ENCODE measurements around the gene SLC52A3.
"Not testable (repeated sequence)": the region's sequence is repeated elsewhere in the genome, so short reads cannot be mapped to it uniquely, and the experiment has no call there.

Gene SLC52A3

GRCh38 chr20:801678-802077, 33.4 kb upstream of the SLC52A3 start:
- ChIA-PET CTCF (no interaction called here), POLR2A (no interaction called here)
- TF ChIP-seq FOXK2 (IDR thresholded peaks at IDR 0.05) (no peak), HDGF (IDR thresholded peaks at IDR 0.05; ENCODE audit: borderline replicate concordance) (no peak), SUZ12 (IDR thresholded peaks at IDR 0.05) (no peak), BHLHE40 (IDR thresholded peaks at IDR 0.05; ENCODE audit: borderline replicate concordance) (no peak), TARDBP (IDR thresholded peaks at IDR 0.05) (no peak), FOXA1 (IDR thresholded peaks at IDR 0.05) (no peak)

DNA sequence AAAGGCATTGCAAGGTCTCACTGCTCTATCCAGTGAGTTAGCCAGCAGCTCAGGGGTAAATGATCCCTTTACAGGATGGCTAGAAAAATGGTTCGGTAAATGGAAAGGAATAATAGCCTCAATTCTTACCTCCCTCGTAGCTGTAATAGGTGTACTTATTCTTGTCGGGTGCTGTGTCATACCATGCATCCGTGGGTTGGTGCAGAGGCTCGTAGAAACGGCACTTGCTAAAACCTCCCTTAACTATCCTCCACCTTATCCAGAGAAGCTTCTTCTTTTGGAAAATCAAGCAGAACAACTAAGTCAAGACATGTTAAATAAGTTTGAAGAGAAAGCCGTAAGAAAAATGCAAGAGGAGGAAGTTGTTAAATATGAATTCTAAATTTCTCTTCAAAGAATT, 31.7 kb upstream of the SLC52A3 start:
- CTCF ChIA-PET; POLR2A ChIA-PET; DNase-seq (ENCODE audit: extremely low spot score): not testable (repeated sequence)

More at GRCh38 chr20:801678-802077, 33.4 kb upstream of the SLC52A3 start:
- DNase-seq (ENCODE audit: extremely low spot score): no peak

GRCh38 chr20:798746-799145, 30.4 kb upstream of the SLC52A3 start:
- POLR2A ChIA-PET; DNase-seq (ENCODE audit: extremely low spot score); CTCF ChIA-PET: not testable (repeated sequence)

- POLR2A ChIA-PET: no interaction called here
- TF ChIP-seq ZNF384 (IDR thresholded peaks at IDR 0.05) (no peak), CTBP1 (IDR thresholded peaks at IDR 0.05; ENCODE audit: borderline replicate concordance) (no peak), L3MBTL2 (conservative IDR thresholded peaks at IDR 0.05) (no peak), NFRKB (IDR thresholded peaks at IDR 0.05) (no peak), BHLHE40 (IDR thresholded peaks at IDR 0.05; ENCODE audit: borderline replicate concordance) (no peak), TARDBP (IDR thresholded peaks at IDR 0.05) (no peak), HDGF (IDR thresholded peaks at IDR 0.05; ENCODE audit: borderline replicate concordance) (no peak), PKNOX1 (IDR thresholded peaks at IDR 0.05) (no peak), FOXK2 (IDR thresholded peaks at IDR 0.05) (no peak), ELF4 (IDR thresholded peaks at IDR 0.05) (no peak), FOXA1 (IDR thresholded peaks at IDR 0.05) (no peak), SUZ12 (IDR thresholded peaks at IDR 0.05) (no peak)
- CTCF ChIA-PET: no interaction called here
- DNase-seq (ENCODE audit: extremely low spot score): no peak
Measured at GRCh38 chr20:796921-797320, 28.6 kb upstream of the SLC52A3 start.

DNA sequence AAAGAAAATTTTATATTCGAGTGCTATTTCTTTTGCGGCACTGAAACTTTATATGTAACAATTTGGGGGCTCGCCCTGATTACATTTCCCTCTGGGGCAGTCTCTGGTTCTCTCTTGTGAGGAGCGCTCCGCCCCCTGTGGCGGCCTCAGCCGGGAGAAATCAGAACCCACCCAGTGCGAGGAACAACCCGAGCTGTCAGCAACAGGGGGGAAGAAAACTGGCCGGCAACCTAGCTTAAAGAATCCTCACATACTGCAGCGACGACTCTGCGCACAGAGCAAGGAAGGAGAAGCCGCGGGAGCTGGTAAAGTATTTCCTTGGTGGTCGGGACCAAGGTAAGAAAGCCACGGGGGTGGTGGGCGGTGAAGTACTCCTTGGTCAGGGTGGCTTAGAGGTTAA, 23.9 kb upstream of the SLC52A3 start:
- no peak for DNase-seq (ENCODE audit: extremely low spot score)
- POLR2A ChIA-PET: no interaction called here
- TF ChIP-seq NFRKB (IDR thresholded peaks at IDR 0.05) (no peak), FOXM1 (IDR thresholded peaks at IDR 0.05; ENCODE audit: borderline replicate concordance) (no peak), ARNT (IDR thresholded peaks at IDR 0.05) (no peak), L3MBTL2 (conservative IDR thresholded peaks at IDR 0.05) (no peak), LEF1 (IDR thresholded peaks at IDR 0.05; ENCODE audit: borderline replicate concordance) (no peak), TARDBP (IDR thresholded peaks at IDR 0.05) (no peak), FOXK2 (IDR thresholded peaks at IDR 0.05) (no peak), BHLHE40 (IDR thresholded peaks at IDR 0.05; ENCODE audit: borderline replicate concordance) (no peak), CTBP1 (IDR thresholded peaks at IDR 0.05; ENCODE audit: borderline replicate concordance) (no peak), ZNF384 (IDR thresholded peaks at IDR 0.05) (no peak)
- CTCF ChIA-PET: no interaction called here

DNA sequence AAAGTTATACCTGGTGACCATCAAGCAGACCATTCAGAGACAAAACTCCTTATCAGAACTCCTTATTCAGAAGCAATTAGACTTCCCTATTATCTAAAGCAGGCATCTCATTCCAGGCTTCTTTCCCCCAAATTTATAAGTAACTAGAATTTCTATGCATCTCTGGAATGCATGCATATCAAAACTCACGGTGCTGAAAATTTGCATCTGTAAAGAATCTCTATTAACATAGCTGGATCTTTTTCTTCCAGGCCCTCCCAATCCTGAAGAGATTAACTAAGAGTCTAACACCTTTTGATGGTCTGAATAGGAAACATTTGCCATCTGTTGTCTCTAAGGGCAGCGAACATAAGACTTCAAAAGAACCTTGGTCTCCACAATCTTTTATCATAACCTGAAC, 22.8 kb upstream of the SLC52A3 start:
- CTCF ChIA-PET: interaction anchor here (1.0 kb wide), 1 partner anchor 28 kb away, joined by 3 read pairs; no protein-coding TSS in a partner anchor
- TF ChIP-seq FOXA1 (IDR thresholded peaks at IDR 0.05): no peak
- no peak for TF ChIP-seq ELF4 (IDR thresholded peaks at IDR 0.05)
- TF ChIP-seq SUZ12 (IDR thresholded peaks at IDR 0.05): no peak
- no peak for TF ChIP-seq NFRKB (IDR thresholded peaks at IDR 0.05)
- no peak for TF ChIP-seq TARDBP (IDR thresholded peaks at IDR 0.05)
- no peak for TF ChIP-seq FOXM1 (IDR thresholded peaks at IDR 0.05; ENCODE audit: borderline replicate concordance)
- TF ChIP-seq HDGF (IDR thresholded peaks at IDR 0.05; ENCODE audit: borderline replicate concordance): no peak
- no peak for TF ChIP-seq BHLHE40 (IDR thresholded peaks at IDR 0.05; ENCODE audit: borderline replicate concordance)
- no peak for TF ChIP-seq PKNOX1 (IDR thresholded peaks at IDR 0.05)
- no peak for TF ChIP-seq ZNF384 (IDR thresholded peaks at IDR 0.05)
- no peak for TF ChIP-seq FOXK2 (IDR thresholded peaks at IDR 0.05)
- DNase-seq (ENCODE audit: extremely low spot score): no peak
- POLR2A ChIA-PET: no interaction called here

DNA sequence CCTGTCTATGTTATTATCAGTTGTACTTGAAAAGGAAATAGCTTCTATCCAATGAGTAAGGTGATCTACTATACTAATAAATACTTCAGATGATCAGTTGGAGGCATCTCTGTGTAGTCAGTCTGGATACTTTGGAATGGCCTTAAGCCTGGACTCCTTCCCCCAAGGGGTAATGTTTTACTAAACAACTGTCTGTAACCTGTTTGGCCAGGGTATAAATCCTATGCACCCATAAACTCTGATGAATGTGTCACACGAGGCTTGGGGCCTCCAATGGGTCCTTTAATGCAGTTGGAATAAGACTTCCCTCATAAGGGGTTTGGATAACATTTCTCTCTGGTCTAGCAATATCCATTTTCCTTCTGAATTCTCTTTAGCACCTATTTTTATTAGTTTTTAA, 19.5 kb upstream of the SLC52A3 start:
- DNase-seq (ENCODE audit: extremely low spot score): no peak
- ChIA-PET POLR2A (no interaction called here), CTCF (no interaction called here)
- TF ChIP-seq HDGF (IDR thresholded peaks at IDR 0.05; ENCODE audit: borderline replicate concordance): no peak
- no peak for TF ChIP-seq ELF4 (IDR thresholded peaks at IDR 0.05)
- no peak for TF ChIP-seq SUZ12 (IDR thresholded peaks at IDR 0.05)
- TF ChIP-seq FOXM1 (IDR thresholded peaks at IDR 0.05; ENCODE audit: borderline replicate concordance): no peak

DNA sequence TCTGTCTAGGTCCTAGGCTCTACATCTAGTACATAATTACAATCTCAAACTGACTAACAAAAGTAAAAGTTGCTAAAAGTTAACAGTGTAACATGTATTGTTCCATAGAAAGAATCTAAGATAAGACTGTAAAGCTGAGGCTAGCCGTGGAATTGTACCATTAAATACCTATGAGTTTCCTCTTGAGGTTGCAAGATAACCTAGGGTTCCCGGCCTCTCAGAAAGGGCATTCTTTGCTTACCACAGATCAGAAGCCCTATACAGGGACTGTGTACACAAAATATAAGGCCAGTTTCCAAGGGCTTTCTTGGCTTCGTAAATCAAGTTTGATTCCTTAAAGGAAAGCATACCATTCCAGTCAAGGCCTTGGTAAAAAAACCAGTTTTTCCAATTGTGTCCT, 11.5 kb upstream of the SLC52A3 start:
- no peak for TF ChIP-seq SUZ12 (IDR thresholded peaks at IDR 0.05)
- no peak for TF ChIP-seq ZNF384 (IDR thresholded peaks at IDR 0.05)
- no peak for DNase-seq (ENCODE audit: extremely low spot score)
- ChIA-PET CTCF (no interaction called here), POLR2A (no interaction called here)

GRCh38 chr20:776165-776564, 7.9 kb upstream of the SLC52A3 start:
- ChIA-PET CTCF (interaction anchor here (0.6 kb wide), 2 partner anchors 256 to 1685 kb away, joined by 3 to 4 read pairs; no protein-coding TSS in a partner anchor), POLR2A (no interaction called here)
- DNase-seq (ENCODE audit: extremely low spot score): no peak
- no peak for TF ChIP-seq LEF1 (IDR thresholded peaks at IDR 0.05; ENCODE audit: borderline replicate concordance)
- TF ChIP-seq SP1 (IDR thresholded peaks at IDR 0.05): no peak
- TF ChIP-seq BHLHE40 (IDR thresholded peaks at IDR 0.05; ENCODE audit: borderline replicate concordance): no peak
- no peak for TF ChIP-seq HDGF (IDR thresholded peaks at IDR 0.05; ENCODE audit: borderline replicate concordance)
- TF ChIP-seq NFRKB (IDR thresholded peaks at IDR 0.05): no peak
- no peak for TF ChIP-seq CTBP1 (IDR thresholded peaks at IDR 0.05; ENCODE audit: borderline replicate concordance)
- TF ChIP-seq FOXA1 (IDR thresholded peaks at IDR 0.05): no peak
- TF ChIP-seq ELF4 (IDR thresholded peaks at IDR 0.05): no peak
- TF ChIP-seq L3MBTL2 (conservative IDR thresholded peaks at IDR 0.05): no peak
- TF ChIP-seq ARNT (IDR thresholded peaks at IDR 0.05): no peak
- no peak for TF ChIP-seq ZNF384 (IDR thresholded peaks at IDR 0.05)
- TF ChIP-seq PKNOX1 (IDR thresholded peaks at IDR 0.05): no peak
- no peak for TF ChIP-seq SUZ12 (IDR thresholded peaks at IDR 0.05)
- TF ChIP-seq TARDBP (IDR thresholded peaks at IDR 0.05): no peak
- no peak for TF ChIP-seq FOXK2 (IDR thresholded peaks at IDR 0.05)
- TF ChIP-seq FOXM1 (IDR thresholded peaks at IDR 0.05; ENCODE audit: borderline replicate concordance): no peak
